GM21515 (cell line): ENCODE data around the gene DACT1.

ENCODE experiments used
- ATAC-seq: cut with Tn5 transposase; IDR thresholded peaks from one replicate; pipeline ENCODE4 v1.9.1; 2021; ENCODE audit not compliant: unreplicated experiment

The DACT1 gene

GRCh38 chr14:58665773-58666500 lies 28.2 kb downstream of the DACT1 start:
- ATAC-seq, result no peak

GRCh38 chr14:58666737-58667136 lies 29.0 kb downstream of the DACT1 start:
- no peak for ATAC-seq

GRCh38 chr14:58667900-58668299 lies 30.1 kb downstream of the DACT1 start:
- ATAC-seq, result no peak

GRCh38 chr14:58668848-58669480 lies 31.2 kb downstream of the DACT1 start:
- no peak for ATAC-seq

GRCh38 chr14:58669556-58670200 lies 31.9 kb downstream of the DACT1 start:
- ATAC-seq, result no peak

GRCh38 chr14:58671024-58671423 lies 33.3 kb downstream of the DACT1 start:
- ATAC-seq, result no peak

GRCh38 chr14:58671436-58671835 lies 33.7 kb downstream of the DACT1 start:
- ATAC-seq, result no peak

- no peak for ATAC-seq
These were observed 36.0 kb downstream of the DACT1 start for GRCh38 chr14:58673722-58674121.

- no peak for ATAC-seq
These were observed 39.2 kb downstream of the DACT1 start for GRCh38 chr14:58677001-58677400.

GRCh38 chr14:58677517-58677916 lies 39.8 kb downstream of the DACT1 start:
- ATAC-seq, result no peak

GRCh38 chr14:58677996-58678395 lies 40.2 kb downstream of the DACT1 start:
- no peak for ATAC-seq

GRCh38 chr14:58680698-58681097 lies 42.9 kb downstream of the DACT1 start:
- no peak for ATAC-seq

- no peak for ATAC-seq
These were observed 49.6 kb downstream of the DACT1 start for GRCh38 chr14:58687232-58687795.

GRCh38 chr14:58690801-58691516 lies 53.2 kb downstream of the DACT1 start:
- no peak for ATAC-seq

- ATAC-seq, result no peak
These were observed 55.3 kb downstream of the DACT1 start for GRCh38 chr14:58693048-58693447.

- no peak for ATAC-seq
These were observed 57.8 kb downstream of the DACT1 start for GRCh38 chr14:58695514-58695913.

GRCh38 chr14:58697266-58697929 lies 59.6 kb downstream of the DACT1 start:
- ATAC-seq, result no peak
